CD4-positive, alpha-beta T cell (primary cell): Measurements from ENCODE around the gene SLC1A3. TPM values are rescaled to one million over a fixed set of nuclear protein-coding genes. Genes with fewer than 3 reads are reported as not detected.

ENCODE experiments used
- ATAC-seq: fragments of 200-7000 bp; cut with Tn5 transposase; one replicate; pipeline ENCODE4 v1.10.0; 2022; ENCODE audit warnings: mild to moderate bottlenecking; ENCODE audit not compliant: poor library complexity
- CTCF ChIA-PET: fragments of 350-600 bp; sonication (Branson Sonifier 250); formaldehyde crosslinking; loops from one replicate; lab custom pipeline; 2021; ENCODE audit warnings: antibody characterized with exemption, inconsistent platforms; lab: Charles Lee
- POLR2A ChIA-PET: fragments of 350-600 bp; sonication (Branson Sonifier 250); formaldehyde crosslinking; loops from one replicate; lab custom pipeline; 2021; ENCODE audit warnings: antibody characterized with exemption, inconsistent platforms; lab: Charles Lee
- DNase-seq, 14 experiments: peaks; one replicate each; pipeline ENCODE4 v3.0.0-alpha.2; 2013 to 2020; ENCODE audit warnings: mixed read lengths in 2 of 14
- H3K27ac ChIP-seq, 2 donors: one replicate each; pipeline versions ENCODE4 v1.5.1 to v1.7.0; 2013; ENCODE audit warnings: low read length in 2 of 2, low read depth in 1 of 2, mild to moderate bottlenecking in 1 of 2
- H3K27me3 ChIP-seq, 2 experiments: 1 replicate in 1 of 2; 2 replicates in 1 of 2; pipeline versions ENCODE4 v1.6.1 to v1.7.0; 2013; ENCODE audit warnings: low read length in 2 of 2, control low read depth in 1 of 2, mild to moderate bottlenecking in 1 of 2, moderate library complexity in 1 of 2; ENCODE audit not compliant: insufficient read depth in 2 of 2, control insufficient read depth in 1 of 2
- H3K36me3 ChIP-seq: one replicate; pipeline ENCODE4 v1.6.1; 2013; ENCODE audit warnings: low read length, control low read depth; ENCODE audit not compliant: insufficient read depth
- H3K4me1 ChIP-seq: one replicate; pipeline ENCODE4 v1.6.1; 2013; ENCODE audit warnings: low read length, control low read depth; ENCODE audit not compliant: insufficient read depth
- H3K4me3 ChIP-seq: one replicate; pipeline ENCODE4 v1.5.1; 2013; ENCODE audit warnings: mild to moderate bottlenecking, low read length, moderate library complexity
- H3K9me3 ChIP-seq, 2 experiments: 1 replicate in 1 of 2; 2 replicates in 1 of 2; pipeline versions ENCODE4 v1.6.1 to v1.7.0; 2013; ENCODE audit warnings: low read length in 2 of 2, mild to moderate bottlenecking in 2 of 2, control low read depth in 1 of 2, moderate library complexity in 1 of 2; ENCODE audit not compliant: control insufficient read depth in 1 of 2, insufficient read depth in 1 of 2
- H3K27ac Mint-ChIP-seq: one replicate; pipeline ENCODE4 v1.8.0; 2020; ENCODE audit warnings: mixed read lengths
- H3K27me3 Mint-ChIP-seq: one replicate; pipeline ENCODE4 v1.8.0; 2021; ENCODE audit warnings: mixed read lengths
- H3K36me3 Mint-ChIP-seq: one replicate; pipeline ENCODE4 v1.8.0; 2021; ENCODE audit warnings: low read depth, mixed read lengths
- H3K4me1 Mint-ChIP-seq: one replicate; pipeline ENCODE4 v1.8.0; 2021; ENCODE audit warnings: low read depth, mixed read lengths
- H3K4me3 Mint-ChIP-seq: one replicate; pipeline ENCODE4 v1.8.0; 2020; ENCODE audit warnings: mild to moderate bottlenecking, mixed read lengths
- H3K9me3 Mint-ChIP-seq: one replicate; pipeline ENCODE4 v1.8.0; 2020; ENCODE audit warnings: mixed read lengths
- intact Hi-C, 2 experiments: fragments of 100-400 bp; cut with DNase I in 1 of 2; cut with micrococcal nuclease in 1 of 2; formaldehyde crosslinking; loops; one replicate each; pipeline versions ENCODE4 v1.15.1 to v1.9.0; 2023 to 2025; cut with DNase I, micrococcal nuclease
- total RNA-seq, 174 experiments: library from RNA in 2 of 174; stranded (reverse) in 2 of 174; gene quantifications; one replicate each; pipeline ENCODE4 v1.2.3 and lab custom pipeline; 2021 to 2026
- TF ChIP-seq, protein P1 (sequence below): fragments of 200-600 bp; IDR thresholded peaks from one replicate; pipeline ENCODE4 v1.8.0; 2022; ENCODE audit warnings: antibody characterized with exemption, mild to moderate bottlenecking

SLC1A3 gene
- total RNA-seq, 2 experiments from 2014 or later: not detected

DNA sequence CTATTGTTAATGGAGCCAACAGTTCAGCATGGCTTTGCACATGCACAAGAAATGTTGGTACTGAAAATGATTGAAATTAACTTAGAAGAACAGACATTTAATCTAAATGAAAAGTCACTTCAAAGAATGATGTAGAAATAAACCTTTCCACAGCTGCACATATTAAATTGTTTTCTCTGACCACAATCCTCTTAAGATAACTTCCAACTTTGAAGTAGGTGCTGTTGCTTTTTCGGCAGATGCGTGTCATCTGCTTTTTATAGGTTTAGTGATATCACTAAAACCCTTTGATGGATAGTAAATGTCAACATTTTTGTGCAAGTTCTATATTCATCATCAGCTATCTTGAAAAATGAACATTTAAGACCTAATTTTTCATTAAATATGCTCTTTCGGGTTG, 25.3 kb upstream of the SLC1A3 start:
- Histone ChIP-seq H3K27me3 (no peaks in the 10 kb centered on the region), H3K9me3 (no peaks in the 10 kb centered on the region), H3K4me3 (no peak overlapping the region), H3K36me3 (no peaks in the 10 kb centered on the region), H3K4me1 (no peaks in the 10 kb centered on the region), H3K27ac (no peak overlapping the region)
- ChIA-PET CTCF (no interaction called here), POLR2A (no interaction called here)
- Mint-ChIP-seq H3K4me1 (no peaks in the 10 kb centered on the region), H3K4me3 (no peak overlapping the region), H3K27ac (no peak overlapping the region), H3K9me3 (no peaks in the 10 kb centered on the region), H3K36me3 (no peaks in the 10 kb centered on the region), H3K27me3 (peaks cover 13% of the 10 kb centered on the region)
- TF ChIP-seq, protein P1, sequence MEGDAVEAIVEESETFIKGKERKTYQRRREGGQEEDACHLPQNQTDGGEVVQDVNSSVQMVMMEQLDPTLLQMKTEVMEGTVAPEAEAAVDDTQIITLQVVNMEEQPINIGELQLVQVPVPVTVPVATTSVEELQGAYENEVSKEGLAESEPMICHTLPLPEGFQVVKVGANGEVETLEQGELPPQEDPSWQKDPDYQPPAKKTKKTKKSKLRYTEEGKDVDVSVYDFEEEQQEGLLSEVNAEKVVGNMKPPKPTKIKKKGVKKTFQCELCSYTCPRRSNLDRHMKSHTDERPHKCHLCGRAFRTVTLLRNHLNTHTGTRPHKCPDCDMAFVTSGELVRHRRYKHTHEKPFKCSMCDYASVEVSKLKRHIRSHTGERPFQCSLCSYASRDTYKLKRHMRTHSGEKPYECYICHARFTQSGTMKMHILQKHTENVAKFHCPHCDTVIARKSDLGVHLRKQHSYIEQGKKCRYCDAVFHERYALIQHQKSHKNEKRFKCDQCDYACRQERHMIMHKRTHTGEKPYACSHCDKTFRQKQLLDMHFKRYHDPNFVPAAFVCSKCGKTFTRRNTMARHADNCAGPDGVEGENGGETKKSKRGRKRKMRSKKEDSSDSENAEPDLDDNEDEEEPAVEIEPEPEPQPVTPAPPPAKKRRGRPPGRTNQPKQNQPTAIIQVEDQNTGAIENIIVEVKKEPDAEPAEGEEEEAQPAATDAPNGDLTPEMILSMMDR: no peak
- DNase-seq (no peak), ATAC-seq (no peak)
- intact Hi-C loops: no loop called here

DNA sequence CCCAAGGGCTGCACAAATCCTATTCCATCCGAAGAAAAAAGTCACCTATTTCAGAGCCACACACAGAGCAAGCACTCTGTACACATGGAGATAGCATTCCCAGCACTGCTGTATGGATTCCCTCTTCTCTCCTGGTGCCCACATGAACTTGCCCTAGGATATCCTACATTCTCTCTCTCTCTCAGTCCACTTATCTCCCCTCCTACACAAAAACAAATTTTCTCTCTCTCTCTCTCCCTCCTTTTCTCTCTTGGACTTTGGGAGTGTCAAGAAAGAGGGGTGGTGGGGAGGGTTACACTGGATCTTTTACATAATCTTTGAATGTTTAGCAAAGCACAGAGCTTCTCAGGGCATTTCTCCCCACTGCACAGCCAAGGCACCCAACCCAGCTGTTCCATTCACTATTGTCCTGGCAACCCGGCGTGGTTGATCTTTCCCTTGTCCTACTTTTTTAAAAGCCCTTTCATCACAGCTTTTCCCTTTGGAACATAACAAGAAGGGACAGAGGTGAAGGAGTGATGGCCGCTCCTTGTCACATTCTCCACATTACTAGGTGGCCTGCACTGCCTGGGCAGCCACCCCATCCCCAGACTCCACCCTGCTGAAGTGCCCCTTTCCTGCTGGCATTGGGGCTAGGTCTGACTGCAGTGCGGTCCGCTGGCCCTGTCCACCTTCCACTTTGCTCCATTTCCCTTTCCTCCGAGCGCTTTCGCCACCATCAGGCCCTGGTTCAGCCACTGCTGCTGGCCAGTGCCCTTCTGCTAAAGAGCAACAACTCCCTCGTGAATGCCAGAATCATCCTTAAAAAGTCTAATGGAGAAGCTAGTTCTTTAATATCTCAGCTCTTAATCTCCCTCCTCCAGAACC, 22.2 kb upstream of the SLC1A3 start:
- Mint-ChIP-seq H3K4me3 (no peak overlapping the region), H3K9me3 (no peaks in the 10 kb centered on the region), H3K27me3 (peaks cover 13% of the 10 kb centered on the region), H3K36me3 (no peaks in the 10 kb centered on the region), H3K27ac (no peak overlapping the region), H3K4me1 (no peaks in the 10 kb centered on the region)
- POLR2A ChIA-PET: no interaction called here
- no peaks in the 10 kb centered on the region for H3K27me3 ChIP-seq
- ATAC-seq (no peak), DNase-seq (no peak)
- no peak overlapping the region for H3K4me3 ChIP-seq
- no peak overlapping the region for H3K27ac ChIP-seq
- TF ChIP-seq, protein P1: no peak
- intact Hi-C loops: no loop called here
- CTCF ChIA-PET: no interaction called here
- H3K36me3 ChIP-seq: no peaks in the 10 kb centered on the region
- H3K4me1 ChIP-seq: no peaks in the 10 kb centered on the region
- no peaks in the 10 kb centered on the region for H3K9me3 ChIP-seq

DNA sequence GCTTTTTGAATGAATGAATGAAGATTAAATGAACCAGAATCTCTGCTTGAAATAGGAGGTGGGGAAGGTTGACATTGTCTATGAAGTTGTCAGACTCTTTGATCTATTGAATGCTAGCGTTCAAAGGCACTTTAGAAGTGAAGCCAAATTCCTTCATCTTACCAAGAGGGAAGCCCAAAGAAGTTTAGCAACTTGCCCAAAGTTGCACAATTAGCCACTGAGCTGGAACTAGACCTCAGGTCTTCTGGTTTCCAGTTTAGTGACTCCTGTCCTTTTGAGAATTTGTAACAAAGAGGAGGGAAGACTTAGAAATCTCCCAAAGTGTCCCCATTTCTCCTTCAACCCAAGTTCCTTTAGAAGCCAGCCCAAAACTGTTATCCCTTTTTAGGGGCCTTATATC, 20.7 kb upstream of the SLC1A3 start:
- no peak overlapping the region for H3K4me3 Mint-ChIP-seq
- TF ChIP-seq, protein P1: no peak
- ATAC-seq (no peak), DNase-seq (no peak)
- H3K4me1 Mint-ChIP-seq: no peaks in the 10 kb centered on the region
- Histone ChIP-seq H3K4me1 (no peaks in the 10 kb centered on the region), H3K27ac (no peak overlapping the region), H3K4me3 (no peak overlapping the region), H3K36me3 (no peaks in the 10 kb centered on the region), H3K27me3 (no peaks in the 10 kb centered on the region), H3K9me3 (no peaks in the 10 kb centered on the region)
- intact Hi-C loops: no loop called here
- no peak overlapping the region for H3K27ac Mint-ChIP-seq
- no peaks in the 10 kb centered on the region for H3K9me3 Mint-ChIP-seq
- CTCF ChIA-PET: no interaction called here
- H3K27me3 Mint-ChIP-seq: peaks cover 9% of the 10 kb centered on the region
- H3K36me3 Mint-ChIP-seq: no peaks in the 10 kb centered on the region
- POLR2A ChIA-PET: no interaction called here
